AG10803 (cell line): ENCODE results near the gene PTCH2.

Source experiments
- DNase-seq: peaks from one replicate; pipeline ENCODE4 v3.0.0; 2010; ENCODE audit warnings: low read depth
- H3K4me3 ChIP-seq: 2 replicates; pipeline ENCODE4 v1.5.1; 2011; ENCODE audit warnings: mild to moderate bottlenecking, low read length, control low read depth
- CTCF ChIP-seq: conservative IDR thresholded peaks from 2 replicates; pipeline ENCODE4 v1.5.1; 2011; ENCODE audit warnings: mild to moderate bottlenecking, low read length, control low read depth, inconsistent platforms

PTCH2 gene

GRCh38 chr1:44786841-44787426, 56.1 kb downstream of the PTCH2 start:
- DNase-seq: no peak
- H3K4me3 ChIP-seq: no peak overlapping the region
- no peak for TF ChIP-seq CTCF

- TF ChIP-seq CTCF: peak; percentile 95
- peak; percentile 31 for DNase-seq
These were observed 56.8 kb downstream of the PTCH2 start for GRCh38 chr1:44786138-44786840.

GRCh38 chr1:44785501-44786137, 57.4 kb downstream of the PTCH2 start:
- no peak for TF ChIP-seq CTCF
- no peak for DNase-seq
- H3K4me3 ChIP-seq: peak overlapping the region; percentile 53

More at GRCh38 chr1:44786138-44786840, 56.8 kb downstream of the PTCH2 start:
- H3K4me3 ChIP-seq: peak overlapping the region; percentile 53

GRCh38 chr1:44785029-44785380, 58.0 kb downstream of the PTCH2 start:
- no peak for TF ChIP-seq CTCF
- DNase-seq: no peak
- no peak overlapping the region for H3K4me3 ChIP-seq

- DNase-seq: no peak
- peak overlapping the region; percentile 46 for H3K4me3 ChIP-seq
- TF ChIP-seq CTCF: peak; percentile 2; the same call in 1 of the 2 replicates
These were observed 58.7 kb downstream of the PTCH2 start for GRCh38 chr1:44784094-44785028.

- H3K4me3 ChIP-seq: peak overlapping the region; percentile 46
- no peak for TF ChIP-seq CTCF
- DNase-seq: no peak
These were observed 59.4 kb downstream of the PTCH2 start for GRCh38 chr1:44783697-44784093.
